ENCODE results near the gene ZBTB16. TPM values are rescaled to one million over a fixed set of nuclear protein-coding genes. Genes with fewer than 3 reads are reported as not detected.

The ZBTB16 gene
- polyA plus RNA-seq, 3 donors, result 4.1 to 12.3 (median 8.3) TPM

DNA sequence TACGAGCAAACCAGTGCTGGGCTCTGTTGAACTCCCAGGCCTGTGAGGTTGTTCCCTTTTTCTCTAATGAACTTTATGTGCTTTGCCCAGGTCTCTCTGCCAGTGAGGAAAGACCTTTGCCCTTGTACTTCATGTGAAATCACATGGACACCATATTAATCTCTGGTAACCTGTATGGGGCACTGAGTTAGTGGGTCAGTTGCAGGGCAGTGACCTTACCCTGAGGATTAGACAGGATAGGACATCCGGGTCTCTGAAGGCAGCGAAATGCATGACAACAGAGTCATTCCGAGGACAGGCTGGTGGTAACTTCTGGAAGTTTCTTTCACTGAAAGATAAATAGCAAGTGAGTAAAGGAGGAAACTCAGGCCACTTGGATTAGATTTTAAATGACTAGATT lies 93.7 kb downstream of the ZBTB16 start:
- H3K4me2 ChIP-seq (replicated peaks; ENCODE audit: extremely low read depth, low read length, poor library complexity, severe bottlenecking), result no peak overlapping the region
- H3K9me3 Mint-ChIP-seq, result no peaks in the 10 kb centered on the region
- no peaks in the 10 kb centered on the region for H3K79me2 ChIP-seq (ENCODE audit: insufficient read depth, low read length)
- H3K36me3 ChIP-seq (replicated peaks in 1 of 2; ENCODE audit: control insufficient read depth in 1 of 2, insufficient read depth in 2 of 2, low read length in 2 of 2), result no peaks in the 10 kb centered on the region
- no peaks in the 10 kb centered on the region for H3K9me3 ChIP-seq (replicated peaks in 1 of 2; ENCODE audit: control insufficient read depth in 1 of 2, insufficient read depth in 1 of 2, low read length in 2 of 2)
- H3K9ac ChIP-seq (ENCODE audit: insufficient read depth, low read length, poor library complexity, severe bottlenecking), result no peak overlapping the region
- peak overlapping the region; percentile 57 to 96 (median 88) for H3K27ac Mint-ChIP-seq
- DNase-seq, result no peak
- WGBS (ENCODE audit: insufficient coverage), result 96% methylated on average over 3 of the region's 4 CpGs
- no peaks in the 10 kb centered on the region for H4K20me1 ChIP-seq (ENCODE audit: insufficient read depth, low read length)
- TF ChIP-seq, protein P1, sequence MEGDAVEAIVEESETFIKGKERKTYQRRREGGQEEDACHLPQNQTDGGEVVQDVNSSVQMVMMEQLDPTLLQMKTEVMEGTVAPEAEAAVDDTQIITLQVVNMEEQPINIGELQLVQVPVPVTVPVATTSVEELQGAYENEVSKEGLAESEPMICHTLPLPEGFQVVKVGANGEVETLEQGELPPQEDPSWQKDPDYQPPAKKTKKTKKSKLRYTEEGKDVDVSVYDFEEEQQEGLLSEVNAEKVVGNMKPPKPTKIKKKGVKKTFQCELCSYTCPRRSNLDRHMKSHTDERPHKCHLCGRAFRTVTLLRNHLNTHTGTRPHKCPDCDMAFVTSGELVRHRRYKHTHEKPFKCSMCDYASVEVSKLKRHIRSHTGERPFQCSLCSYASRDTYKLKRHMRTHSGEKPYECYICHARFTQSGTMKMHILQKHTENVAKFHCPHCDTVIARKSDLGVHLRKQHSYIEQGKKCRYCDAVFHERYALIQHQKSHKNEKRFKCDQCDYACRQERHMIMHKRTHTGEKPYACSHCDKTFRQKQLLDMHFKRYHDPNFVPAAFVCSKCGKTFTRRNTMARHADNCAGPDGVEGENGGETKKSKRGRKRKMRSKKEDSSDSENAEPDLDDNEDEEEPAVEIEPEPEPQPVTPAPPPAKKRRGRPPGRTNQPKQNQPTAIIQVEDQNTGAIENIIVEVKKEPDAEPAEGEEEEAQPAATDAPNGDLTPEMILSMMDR (IDR thresholded peaks at IDR 0.05), result no peak
- peaks cover 13 to 27% of the 10 kb centered on the region in 2 donors for H3K36me3 Mint-ChIP-seq
- intact Hi-C loops (cut with micrococcal nuclease), result loop anchor here in 1 of 2 donors (5.0 kb wide), 1 partner anchor 76 kb away; no protein-coding TSS in a partner anchor
- peaks cover 72% of the 10 kb centered on the region for H3K4me1 Mint-ChIP-seq
- no peak overlapping the region for H3K4me3 Mint-ChIP-seq
- no peak overlapping the region for H2AFZ ChIP-seq (ENCODE audit: insufficient read depth, low read depth, low read length, poor library complexity, severe bottlenecking)
- H3K27me3 ChIP-seq (ENCODE audit: control insufficient read depth in 2 of 2, insufficient read depth in 2 of 2, low read length in 2 of 2), result no peaks in the 10 kb centered on the region
- H3K27ac ChIP-seq (ENCODE audit: low read depth in 1 of 2, low read length in 2 of 2), result peak overlapping the region in 1 of 2 donors; percentile 85
- H3K4me1 ChIP-seq (ENCODE audit: control insufficient read depth in 1 of 2, insufficient read depth in 2 of 2, low read length in 2 of 2), result peaks cover 53 to 60% of the 10 kb centered on the region in 2 donors
- no peak overlapping the region for H3K4me3 ChIP-seq (replicated peaks in 1 of 3; ENCODE audit: low read depth in 2 of 3, low read length in 3 of 3)
- no peaks in the 10 kb centered on the region for H3K27me3 Mint-ChIP-seq (ENCODE audit: low read depth in 3 of 3)

DNA sequence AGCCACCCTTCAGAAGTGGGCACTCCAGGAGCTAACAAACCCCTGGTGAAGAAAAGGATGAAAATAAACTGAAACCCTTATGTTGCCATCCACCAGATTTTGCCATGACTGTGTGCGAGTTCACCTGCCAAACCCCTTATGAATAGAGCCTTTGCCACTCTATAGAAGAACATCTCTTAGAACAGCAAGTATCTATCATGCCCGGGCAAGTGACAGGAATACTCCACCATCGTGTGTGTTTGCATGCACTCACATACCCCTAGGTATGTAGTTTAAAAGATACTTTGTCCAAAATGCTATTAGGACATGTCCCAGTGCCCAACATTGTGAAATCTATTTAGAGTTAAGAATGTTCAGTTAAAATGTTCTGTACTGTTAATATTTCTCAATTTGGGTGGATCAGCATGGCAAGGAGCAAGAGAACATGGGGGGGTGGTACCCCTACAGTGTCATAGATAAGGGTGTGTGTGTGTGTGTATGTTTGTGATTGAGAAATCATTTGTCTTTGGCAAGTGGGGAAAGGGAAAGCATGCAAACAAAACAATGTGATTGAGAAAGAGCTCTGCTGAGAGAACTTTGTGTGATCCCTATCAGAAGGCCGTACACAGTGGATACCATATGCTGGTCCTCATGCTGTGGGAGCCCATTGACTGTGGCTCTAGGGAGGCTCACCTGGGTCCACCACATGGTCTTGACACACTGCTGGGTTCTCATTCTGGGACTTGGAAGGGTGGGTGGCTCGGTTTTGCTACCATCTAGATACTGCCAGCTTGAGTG lies 94.9 kb downstream of the ZBTB16 start:
- peak; percentile 77 to 80 (median 79) for DNase-seq
- Histone ChIP-seq H3K9ac (ENCODE audit: insufficient read depth, low read length, poor library complexity, severe bottlenecking) (peak overlapping the region; percentile 22), H3K4me3 (replicated peaks in 1 of 3; ENCODE audit: low read depth in 2 of 3, low read length in 3 of 3) (peak overlapping the region in 1 of 3 experiments; percentile 34), H3K4me2 (replicated peaks; ENCODE audit: extremely low read depth, low read length, poor library complexity, severe bottlenecking) (peak overlapping the region; percentile 38), H3K9me3 (replicated peaks in 1 of 2; ENCODE audit: control insufficient read depth in 1 of 2, insufficient read depth in 1 of 2, low read length in 2 of 2) (no peaks in the 10 kb centered on the region), H3K27me3 (ENCODE audit: control insufficient read depth in 2 of 2, insufficient read depth in 2 of 2, low read length in 2 of 2) (no peaks in the 10 kb centered on the region), H4K20me1 (ENCODE audit: insufficient read depth, low read length) (no peaks in the 10 kb centered on the region), H3K79me2 (ENCODE audit: insufficient read depth, low read length) (peaks cover 2% of the 10 kb centered on the region), H3K36me3 (replicated peaks in 1 of 2; ENCODE audit: control insufficient read depth in 1 of 2, insufficient read depth in 2 of 2, low read length in 2 of 2) (no peaks in the 10 kb centered on the region), H3K27ac (ENCODE audit: low read depth in 1 of 2, low read length in 2 of 2) (peak overlapping the region; percentile 85), H3K4me1 (ENCODE audit: control insufficient read depth in 1 of 2, insufficient read depth in 2 of 2, low read length in 2 of 2) (peaks cover 60 to 72% of the 10 kb centered on the region in 2 donors), H2AFZ (ENCODE audit: insufficient read depth, low read depth, low read length, poor library complexity, severe bottlenecking) (peak overlapping the region; percentile 60)
- Mint-ChIP-seq H3K4me1 (peaks cover 85% of the 10 kb centered on the region), H3K27ac (peak overlapping the region; percentile 86 to 96 (median 92)), H3K4me3 (peak overlapping the region in 1 of 2 donors; percentile 46), H3K27me3 (ENCODE audit: low read depth in 3 of 3) (no peaks in the 10 kb centered on the region), H3K9me3 (no peaks in the 10 kb centered on the region), H3K36me3 (peaks cover 18 to 33% of the 10 kb centered on the region in 2 donors)
- TF ChIP-seq, protein P1 (IDR thresholded peaks at IDR 0.05), result no peak
- intact Hi-C loops (cut with micrococcal nuclease), result loop anchor here in 1 of 2 donors (5.0 kb wide), 1 partner anchor 77 kb away; no protein-coding TSS in a partner anchor
- no CpG with 5 or more reads among the region's 5 CpGs for WGBS (ENCODE audit: insufficient coverage)
